ENCODE data around the gene ATF3.

ATF3 gene

GRCh38 chr1:212622467-212622866 lies 13.9 kb downstream of the ATF3 start:
- no peak for ATAC-seq (ENCODE audit: low read depth)
- no peak for DNase-seq (ENCODE audit: low spot score in 2 of 2)
- Mint-ChIP-seq H3K27ac (no peak overlapping the region), H3K4me1 (no peaks in the 10 kb centered on the region), H3K4me3 (no peak overlapping the region), H3K9me3 (no peaks in the 10 kb centered on the region), H3K36me3 (no peaks in the 10 kb centered on the region), H3K27me3 (peaks cover 5% of the 10 kb centered on the region)

- H3K27ac Mint-ChIP-seq, result no peak overlapping the region
- no peaks in the 10 kb centered on the region for H3K9me3 Mint-ChIP-seq
- no peak for ATAC-seq (ENCODE audit: low read depth)
- no peaks in the 10 kb centered on the region for H3K36me3 Mint-ChIP-seq
- no peaks in the 10 kb centered on the region for H3K4me1 Mint-ChIP-seq
- H3K4me3 Mint-ChIP-seq, result no peak overlapping the region
- DNase-seq (ENCODE audit: low spot score in 2 of 2), result no peak
- H3K27me3 Mint-ChIP-seq, result peaks cover 5% of the 10 kb centered on the region
These were observed 14.3 kb downstream of the ATF3 start for GRCh38 chr1:212622906-212623305.

DNA sequence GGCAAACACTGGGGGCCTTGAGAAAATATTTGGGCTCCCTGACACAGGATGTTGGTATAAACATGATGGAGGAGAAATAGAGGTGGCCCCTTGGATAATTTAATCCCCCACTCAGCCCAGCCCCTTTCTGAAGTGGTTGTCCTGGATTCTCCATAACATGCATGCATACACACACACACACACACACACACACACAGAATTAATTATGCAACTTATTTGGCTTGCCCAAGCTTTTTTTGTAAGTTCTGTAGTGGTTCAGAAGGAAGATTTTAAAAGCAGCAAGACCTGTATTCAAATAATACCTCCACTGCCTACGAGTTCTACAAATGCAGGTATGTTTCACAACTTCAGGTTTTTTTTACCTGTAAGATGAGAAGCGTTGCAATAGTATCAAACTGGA lies 15.0 kb downstream of the ATF3 start:
- Mint-ChIP-seq H3K4me3 (no peak overlapping the region), H3K9me3 (no peaks in the 10 kb centered on the region), H3K27ac (no peak overlapping the region), H3K27me3 (peaks cover 5% of the 10 kb centered on the region), H3K4me1 (no peaks in the 10 kb centered on the region), H3K36me3 (no peaks in the 10 kb centered on the region)
- DNase-seq (ENCODE audit: low spot score in 2 of 2) (no peak), ATAC-seq (ENCODE audit: low read depth) (no peak)

GRCh38 chr1:212624976-212625501 lies 16.5 kb downstream of the ATF3 start:
- Mint-ChIP-seq H3K27me3 (peaks cover 5% of the 10 kb centered on the region), H3K27ac (no peak overlapping the region), H3K4me3 (no peak overlapping the region), H3K4me1 (no peaks in the 10 kb centered on the region), H3K9me3 (no peaks in the 10 kb centered on the region), H3K36me3 (no peaks in the 10 kb centered on the region)
- ATAC-seq (ENCODE audit: low read depth), result no peak
- no peak for DNase-seq (ENCODE audit: low spot score in 2 of 2)

GRCh38 chr1:212625781-212626450 lies 17.4 kb downstream of the ATF3 start:
- no peaks in the 10 kb centered on the region for H3K36me3 Mint-ChIP-seq
- no peak for DNase-seq (ENCODE audit: low spot score in 2 of 2)
- ATAC-seq (ENCODE audit: low read depth), result no peak
- no peak overlapping the region for H3K27ac Mint-ChIP-seq
- peaks cover 5% of the 10 kb centered on the region for H3K27me3 Mint-ChIP-seq
- H3K9me3 Mint-ChIP-seq, result no peaks in the 10 kb centered on the region
- H3K4me1 Mint-ChIP-seq, result no peaks in the 10 kb centered on the region
- H3K4me3 Mint-ChIP-seq, result no peak overlapping the region

- ATAC-seq (ENCODE audit: low read depth) (no peak), DNase-seq (ENCODE audit: low spot score in 2 of 2) (no peak)
- Mint-ChIP-seq H3K27ac (no peak overlapping the region), H3K36me3 (no peaks in the 10 kb centered on the region), H3K4me3 (no peak overlapping the region), H3K9me3 (no peaks in the 10 kb centered on the region), H3K27me3 (peaks cover 5% of the 10 kb centered on the region), H3K4me1 (no peaks in the 10 kb centered on the region)
These were observed 19.5 kb downstream of the ATF3 start for GRCh38 chr1:212628046-212628445.

GRCh38 chr1:212628813-212629415 lies 20.4 kb downstream of the ATF3 start:
- Mint-ChIP-seq H3K4me1 (peaks cover 2% of the 10 kb centered on the region), H3K36me3 (no peaks in the 10 kb centered on the region), H3K9me3 (no peaks in the 10 kb centered on the region), H3K27ac (no peak overlapping the region), H3K27me3 (peaks cover 5% of the 10 kb centered on the region), H3K4me3 (no peak overlapping the region)
- ATAC-seq (ENCODE audit: low read depth), result no peak
- no peak for DNase-seq (ENCODE audit: low spot score in 2 of 2)

GRCh38 chr1:212629450-212630157 lies 21.0 kb downstream of the ATF3 start:
- H3K27me3 Mint-ChIP-seq, result peaks cover 3% of the 10 kb centered on the region
- H3K4me1 Mint-ChIP-seq, result peaks cover 2% of the 10 kb centered on the region
- no peak overlapping the region for H3K27ac Mint-ChIP-seq
- DNase-seq (ENCODE audit: low spot score in 2 of 2) (no peak), ATAC-seq (ENCODE audit: low read depth) (no peak)
- H3K36me3 Mint-ChIP-seq, result no peaks in the 10 kb centered on the region
- H3K9me3 Mint-ChIP-seq, result no peaks in the 10 kb centered on the region
- no peak overlapping the region for H3K4me3 Mint-ChIP-seq

DNA sequence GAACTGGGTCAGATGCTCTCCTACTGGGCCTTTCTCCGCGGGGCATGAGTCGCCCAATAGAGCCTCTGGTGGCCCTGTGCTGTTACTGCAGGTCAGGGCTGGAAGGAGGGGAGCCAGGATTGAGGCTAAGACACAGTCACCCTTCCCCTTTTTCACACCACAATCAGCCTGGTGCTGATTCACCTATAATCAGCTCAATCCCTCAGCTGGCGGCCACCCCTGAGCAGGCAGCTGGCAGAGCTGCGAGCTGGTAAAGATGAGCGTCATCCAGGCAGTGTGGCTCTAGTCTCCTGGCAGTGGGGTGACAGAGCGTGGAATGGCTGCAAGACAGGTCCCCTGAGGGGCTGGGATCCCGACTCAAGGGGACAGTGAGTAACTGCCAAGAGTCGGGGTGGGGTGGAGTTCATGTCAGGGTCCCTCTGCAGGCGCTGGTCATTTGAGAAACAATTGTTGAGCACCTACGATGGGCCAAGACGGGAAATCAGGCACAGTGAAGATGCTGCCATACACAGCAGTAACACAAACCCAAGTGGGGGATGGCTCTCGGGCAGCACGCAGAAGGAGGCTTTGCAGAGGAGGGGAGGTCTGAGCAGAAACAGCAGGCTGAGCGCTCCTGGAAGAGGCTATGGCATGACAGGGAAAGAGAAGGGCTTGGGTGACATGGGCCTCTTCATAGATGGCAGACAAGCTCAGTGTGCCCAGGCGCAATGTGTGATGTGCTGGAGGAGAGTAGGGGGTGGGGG lies 21.8 kb downstream of the ATF3 start:
- H3K9me3 Mint-ChIP-seq, result no peaks in the 10 kb centered on the region
- peaks cover 7% of the 10 kb centered on the region for H3K4me1 Mint-ChIP-seq
- no peak overlapping the region for H3K27ac Mint-ChIP-seq
- no peak overlapping the region for H3K4me3 Mint-ChIP-seq
- H3K36me3 Mint-ChIP-seq, result no peaks in the 10 kb centered on the region
- H3K27me3 Mint-ChIP-seq, result peaks cover 3% of the 10 kb centered on the region
- ATAC-seq (ENCODE audit: low read depth), result peak; percentile 94
- DNase-seq (ENCODE audit: low spot score in 2 of 2), result peak; percentile 61 to 74

DNA sequence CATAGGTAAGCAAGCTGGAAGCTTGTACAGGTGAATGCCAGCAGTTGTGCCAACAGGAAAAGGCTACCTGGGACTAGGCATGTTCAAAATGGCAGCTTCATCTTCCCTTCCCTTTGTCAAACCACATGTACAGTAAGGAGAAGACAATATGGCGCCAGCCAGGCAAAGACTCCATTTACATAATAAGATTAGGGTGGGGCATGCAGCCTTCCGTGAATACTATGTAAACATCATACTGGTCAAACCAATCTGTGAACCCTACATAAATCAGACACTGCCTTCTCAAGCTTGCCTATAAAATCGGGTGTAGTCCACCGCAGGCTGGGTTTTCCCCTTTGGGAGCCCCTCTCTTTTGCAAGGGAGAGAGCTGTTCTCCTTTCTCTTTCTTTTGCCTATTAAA lies 24.6 kb downstream of the ATF3 start:
- Mint-ChIP-seq H3K27ac (no peak overlapping the region), H3K4me3 (peak overlapping the region; percentile 32), H3K4me1 (peaks cover 10% of the 10 kb centered on the region), H3K27me3 (peaks cover 7% of the 10 kb centered on the region), H3K36me3 (no peaks in the 10 kb centered on the region), H3K9me3 (no peaks in the 10 kb centered on the region)
- ATAC-seq (ENCODE audit: low read depth), result no peak
- no peak for DNase-seq (ENCODE audit: low spot score in 2 of 2)

DNA sequence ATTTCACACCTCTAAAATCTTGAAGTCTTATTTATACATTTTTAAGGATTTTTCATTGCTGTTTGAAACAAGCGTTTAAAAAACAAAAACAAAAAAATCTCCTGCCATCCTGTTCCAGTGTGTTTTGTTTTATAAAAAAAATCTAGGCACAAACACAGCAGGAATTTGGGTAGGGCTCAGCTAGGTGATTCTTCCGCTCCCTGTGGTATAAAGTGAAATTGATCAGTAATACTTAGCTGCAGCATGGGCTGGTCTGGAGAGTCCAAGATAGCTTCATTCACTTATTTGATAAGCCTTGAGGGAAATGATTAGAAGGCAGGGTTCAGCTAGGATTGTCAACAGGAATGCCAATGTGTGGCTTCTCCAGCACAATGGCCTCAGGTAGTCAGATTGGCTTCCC lies 25.7 kb downstream of the ATF3 start:
- Mint-ChIP-seq H3K27me3 (peaks cover 7% of the 10 kb centered on the region), H3K9me3 (no peaks in the 10 kb centered on the region), H3K4me1 (peaks cover 10% of the 10 kb centered on the region), H3K36me3 (no peaks in the 10 kb centered on the region), H3K4me3 (no peak overlapping the region), H3K27ac (no peak overlapping the region)
- ATAC-seq (ENCODE audit: low read depth), result no peak
- DNase-seq (ENCODE audit: low spot score in 2 of 2), result no peak

GRCh38 chr1:212635141-212635631 lies 26.6 kb downstream of the ATF3 start:
- Mint-ChIP-seq H3K9me3 (peaks cover 2% of the 10 kb centered on the region), H3K27me3 (peaks cover 7% of the 10 kb centered on the region), H3K4me1 (peaks cover 10% of the 10 kb centered on the region), H3K27ac (peak overlapping the region; percentile 3), H3K4me3 (no peak overlapping the region), H3K36me3 (peaks cover 2% of the 10 kb centered on the region)
- ATAC-seq (ENCODE audit: low read depth) (peak; percentile 46), DNase-seq (ENCODE audit: low spot score in 2 of 2) (no peak)

- H3K4me3 Mint-ChIP-seq, result no peak overlapping the region
These were observed 29.3 kb downstream of the ATF3 start for GRCh38 chr1:212637902-212638301.

More at GRCh38 chr1:212637902-212638301, 29.3 kb downstream of the ATF3 start:
- H3K36me3 Mint-ChIP-seq, result peaks cover 2% of the 10 kb centered on the region
- DNase-seq (ENCODE audit: low spot score in 2 of 2) (no peak), ATAC-seq (ENCODE audit: low read depth) (no peak)
- peaks cover 4% of the 10 kb centered on the region for H3K9me3 Mint-ChIP-seq
- H3K27me3 Mint-ChIP-seq, result peaks cover 7% of the 10 kb centered on the region
- no peak overlapping the region for H3K27ac Mint-ChIP-seq
- peaks cover 10% of the 10 kb centered on the region for H3K4me1 Mint-ChIP-seq
